Kidney epithelial cell (primary cell): Measurements from ENCODE around the gene ARHGEF12. TPM values are rescaled to one million over a fixed set of nuclear protein-coding genes. Genes with fewer than 3 reads are reported as not detected.

ENCODE experiments used
- DNase-seq: peaks from one replicate; pipeline ENCODE4 v3.0.0-alpha.2; 2010; ENCODE audit warnings: low read depth
- H3K27me3 ChIP-seq: 2 replicates; pipeline ENCODE4 v1.6.0; 2011; ENCODE audit warnings: low read length; ENCODE audit not compliant: control insufficient read depth, insufficient read depth
- H3K36me3 ChIP-seq: 2 replicates; pipeline ENCODE4 v1.5.1; 2011; ENCODE audit warnings: low read length; ENCODE audit not compliant: control insufficient read depth, insufficient read depth
- H3K4me3 ChIP-seq: 2 replicates; pipeline ENCODE4 v1.5.1; 2011; ENCODE audit warnings: low read depth, mild to moderate bottlenecking, control low read depth, low read length
- total RNA-seq: library from RNA; depleted of rRNA; stranded (reverse); fragments of >200 nt; gene quantifications from 2 replicates; pipeline ENCODE4 v1.2.3, GENCODE V29; 2015
- TF ChIP-seq, protein P1 (sequence below): IDR thresholded peaks from 2 replicates; pipeline ENCODE4 v1.5.1; 2011; ENCODE audit warnings: mild to moderate bottlenecking, moderate library complexity, low read length, control low read depth, inconsistent platforms; ENCODE audit not compliant: insufficient read depth, poor library complexity, severe bottlenecking

ARHGEF12 gene
- total RNA-seq, 1 donor from 2014 or later: 54.7 TPM

DNA sequence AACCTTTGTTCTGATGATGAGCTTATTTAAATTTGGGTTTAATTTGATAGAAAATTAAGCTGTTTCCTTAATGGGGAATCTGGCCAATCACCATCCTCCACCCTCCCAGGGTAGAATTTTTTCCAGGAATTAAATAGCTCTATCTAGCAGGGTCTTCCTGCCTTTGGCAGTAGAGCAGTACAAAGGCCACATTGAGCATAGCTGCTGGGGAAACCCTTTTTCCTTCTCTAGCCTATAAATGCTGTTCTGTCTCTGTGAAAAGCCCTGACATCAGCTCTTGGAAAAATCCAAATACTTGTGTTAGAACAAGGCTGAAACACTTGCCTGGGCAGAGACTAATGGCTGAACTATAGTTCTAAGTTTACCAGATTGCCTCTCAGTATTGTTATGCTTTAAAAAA, 55.1 kb downstream of the ARHGEF12 start:
- no peaks in the 10 kb centered on the region for H3K27me3 ChIP-seq
- TF ChIP-seq, protein P1, sequence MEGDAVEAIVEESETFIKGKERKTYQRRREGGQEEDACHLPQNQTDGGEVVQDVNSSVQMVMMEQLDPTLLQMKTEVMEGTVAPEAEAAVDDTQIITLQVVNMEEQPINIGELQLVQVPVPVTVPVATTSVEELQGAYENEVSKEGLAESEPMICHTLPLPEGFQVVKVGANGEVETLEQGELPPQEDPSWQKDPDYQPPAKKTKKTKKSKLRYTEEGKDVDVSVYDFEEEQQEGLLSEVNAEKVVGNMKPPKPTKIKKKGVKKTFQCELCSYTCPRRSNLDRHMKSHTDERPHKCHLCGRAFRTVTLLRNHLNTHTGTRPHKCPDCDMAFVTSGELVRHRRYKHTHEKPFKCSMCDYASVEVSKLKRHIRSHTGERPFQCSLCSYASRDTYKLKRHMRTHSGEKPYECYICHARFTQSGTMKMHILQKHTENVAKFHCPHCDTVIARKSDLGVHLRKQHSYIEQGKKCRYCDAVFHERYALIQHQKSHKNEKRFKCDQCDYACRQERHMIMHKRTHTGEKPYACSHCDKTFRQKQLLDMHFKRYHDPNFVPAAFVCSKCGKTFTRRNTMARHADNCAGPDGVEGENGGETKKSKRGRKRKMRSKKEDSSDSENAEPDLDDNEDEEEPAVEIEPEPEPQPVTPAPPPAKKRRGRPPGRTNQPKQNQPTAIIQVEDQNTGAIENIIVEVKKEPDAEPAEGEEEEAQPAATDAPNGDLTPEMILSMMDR: no peak
- no peak for DNase-seq

GRCh38 chr11:120391854-120392253, 55.6 kb downstream of the ARHGEF12 start:
- no peaks in the 10 kb centered on the region for H3K27me3 ChIP-seq
- TF ChIP-seq, protein P1: no peak
- no peak for DNase-seq
- no peaks in the 10 kb centered on the region for H3K36me3 ChIP-seq
- H3K4me3 ChIP-seq: no peak overlapping the region

More for the DNA sequence above, 55.1 kb downstream of the ARHGEF12 start:
- Histone ChIP-seq H3K4me3 (no peak overlapping the region), H3K36me3 (no peaks in the 10 kb centered on the region)

- H3K36me3 ChIP-seq: no peaks in the 10 kb centered on the region
- no peaks in the 10 kb centered on the region for H3K27me3 ChIP-seq
- TF ChIP-seq, protein P1: no peak
- no peak for DNase-seq
- no peak overlapping the region for H3K4me3 ChIP-seq
Measured at GRCh38 chr11:120392314-120392713, 56.1 kb downstream of the ARHGEF12 start.

GRCh38 chr11:120392793-120393192, 56.6 kb downstream of the ARHGEF12 start:
- Histone ChIP-seq H3K27me3 (no peaks in the 10 kb centered on the region), H3K4me3 (no peak overlapping the region), H3K36me3 (no peaks in the 10 kb centered on the region)
- TF ChIP-seq, protein P1: no peak
- no peak for DNase-seq

- TF ChIP-seq, protein P1: no peak
- Histone ChIP-seq H3K27me3 (no peaks in the 10 kb centered on the region), H3K4me3 (no peak overlapping the region), H3K36me3 (no peaks in the 10 kb centered on the region)
- no peak for DNase-seq
Measured at GRCh38 chr11:120394119-120394518, 57.9 kb downstream of the ARHGEF12 start.

GRCh38 chr11:120395778-120396177, 59.6 kb downstream of the ARHGEF12 start:
- no peak overlapping the region for H3K4me3 ChIP-seq
- H3K27me3 ChIP-seq: no peaks in the 10 kb centered on the region
- TF ChIP-seq, protein P1: no peak
- H3K36me3 ChIP-seq: no peaks in the 10 kb centered on the region
- DNase-seq: no peak
